Ovary (tissue), 9 donors: ENCODE results near the gene HDGFL2. TPM values are rescaled to one million over a fixed set of nuclear protein-coding genes. Genes with fewer than 3 reads are reported as not detected.
"Not testable (repeated sequence)": the region's sequence is repeated elsewhere in the genome, so short reads cannot be mapped to it uniquely, and the experiment has no call there.

Source experiments
- DNase-seq, 5 donors: peaks; one replicate each; pipeline ENCODE4 v3.0.0-alpha.2; 2019 to 2020
- H3K27ac ChIP-seq, 2 donors: fragments of 200-600 bp; one replicate each; pipeline versions ENCODE4 v1.5.1 to v1.8.0; 2019 to 2022
- H3K27me3 ChIP-seq: fragments of 200-600 bp; one replicate; pipeline ENCODE4 v1.8.0; 2022
- H3K36me3 ChIP-seq: fragments of 200-600 bp; sonication (generic); one replicate; pipeline ENCODE4 v1.5.1; 2019
- H3K4me1 ChIP-seq: one replicate; pipeline ENCODE4 v1.8.1; 2013; ENCODE audit warnings: mild to moderate bottlenecking, moderate library complexity; ENCODE audit not compliant: insufficient read depth
- H3K4me3 ChIP-seq: fragments of 200-600 bp; sonication (generic); one replicate; pipeline ENCODE4 v1.5.1; 2017
- H3K9me3 ChIP-seq, 2 donors: fragments of 200-600 bp in 1 of 2; sonication (generic) in 1 of 2; one replicate each; pipeline versions ENCODE4 v1.5.1 to v1.8.1; 2013 to 2019; ENCODE audit warnings: mild to moderate bottlenecking in 1 of 2, moderate library complexity in 1 of 2
- EP300 ChIP-seq: sonication (generic); formaldehyde crosslinking; IDR thresholded peaks from one replicate; pipeline ENCODE4 v1.6.1; 2017; ENCODE audit warnings: antibody characterized with exemption
- POLR2A ChIP-seq: fragments of 450-650 bp; IDR thresholded peaks from one replicate; pipeline ENCODE4 v1.6.1; 2017; ENCODE audit warnings: antibody characterized with exemption, mild to moderate bottlenecking, moderate library complexity
- WGBS, 3 donors: extraction: QIAGEN DNeasy Blood & Tissue Kit in 1 of 3; methylation state at CpG; one replicate each; pipeline versions ENCODE4 v1.1.5 to v1.1.7; 2013 to 2017; 5-methylcytosine and 5-hydroxymethylcytosine counted together
- intact Hi-C, 4 donors: fragments of 100-400 bp; cut with DNase I; formaldehyde crosslinking; loops; one replicate each; pipeline versions ENCODE4 v1.11.0 to v1.15.1; 2022 to 2023
- polyA plus RNA-seq, 2 donors: library from polyadenylated mRNA; stranded (reverse); fragments of 200-250 nt in 1 of 2; fragments of 350-450 nt in 1 of 2; fragmentation: Illumina TruSeq in 1 of 2; extraction: RNeasy Lipid Tissue Mini Kit (QIAGEN cat#74804) in 1 of 2; gene quantifications; one replicate each; pipeline ENCODE4 v1.2.3, GENCODE V29; 2013 to 2014
- total RNA-seq, 7 donors: library from RNA; depleted of rRNA in 2 of 7; stranded (reverse); fragments of >200 nt in 2 of 7; fragmentation: NEBNext Ultra II Directional in 3 of 7; extraction: Animal tissue kit (Norgen Biotek cat#: 25700) in 3 of 7; gene quantifications; one replicate each; pipeline versions ENCODE4 v1.1.0 to v1.2.4, GENCODE V29; 2016 to 2023
- TF ChIP-seq, protein P1 (sequence below), 3 donors: fragments of 450-650 bp in 2 of 3; fragments of 200-600 bp in 1 of 3; IDR thresholded peaks; one replicate each; pipeline versions ENCODE4 v1.5.1 to v1.8.0; 2016 to 2022; ENCODE audit warnings: antibody characterized with exemption in 3 of 3, mild to moderate bottlenecking in 1 of 3
- donor health status: DM: no; HTN: no; CAD: no; lungs with moderate emphysema.
- donor health status: DM: no; HTN: no; CAD: no.
- donor health status: Bipolar disorder and iron deficiency.
- donor health status: DM: yes; HTN: yes; CAD: no.
- donor health status: DM: no; HTN: no; CAD: no.
- donor health status: DM: yes; HTN: yes; CAD: no.

Gene HDGFL2
- total and polyA plus RNA-seq, 9 donors, result 28.5 to 77.2 (median 63.0) TPM

DNA sequence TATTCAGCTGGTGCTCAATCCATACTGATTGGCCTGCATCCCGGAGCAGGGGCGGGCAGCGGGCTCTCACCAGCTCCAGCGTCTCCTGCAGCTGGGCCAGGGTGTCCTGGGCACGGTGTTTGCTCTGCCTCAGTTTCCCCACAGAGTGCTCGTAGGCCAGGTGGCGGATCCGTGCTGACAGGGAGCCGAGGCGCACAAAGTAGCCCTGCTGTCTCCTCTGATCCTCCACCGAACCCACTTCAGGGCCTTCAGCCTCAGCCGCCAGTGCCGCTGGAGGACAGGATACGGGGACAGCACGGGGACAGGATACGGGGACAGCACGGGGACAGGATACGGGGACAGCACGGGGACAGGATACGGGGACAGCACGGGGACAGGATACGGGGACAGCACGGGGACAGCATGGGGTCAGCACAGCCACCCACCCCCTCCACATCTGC, 53.5 kb downstream of the HDGFL2 start:
- TF ChIP-seq EP300 (no peak), POLR2A (no peak)
- TF ChIP-seq, protein P1, sequence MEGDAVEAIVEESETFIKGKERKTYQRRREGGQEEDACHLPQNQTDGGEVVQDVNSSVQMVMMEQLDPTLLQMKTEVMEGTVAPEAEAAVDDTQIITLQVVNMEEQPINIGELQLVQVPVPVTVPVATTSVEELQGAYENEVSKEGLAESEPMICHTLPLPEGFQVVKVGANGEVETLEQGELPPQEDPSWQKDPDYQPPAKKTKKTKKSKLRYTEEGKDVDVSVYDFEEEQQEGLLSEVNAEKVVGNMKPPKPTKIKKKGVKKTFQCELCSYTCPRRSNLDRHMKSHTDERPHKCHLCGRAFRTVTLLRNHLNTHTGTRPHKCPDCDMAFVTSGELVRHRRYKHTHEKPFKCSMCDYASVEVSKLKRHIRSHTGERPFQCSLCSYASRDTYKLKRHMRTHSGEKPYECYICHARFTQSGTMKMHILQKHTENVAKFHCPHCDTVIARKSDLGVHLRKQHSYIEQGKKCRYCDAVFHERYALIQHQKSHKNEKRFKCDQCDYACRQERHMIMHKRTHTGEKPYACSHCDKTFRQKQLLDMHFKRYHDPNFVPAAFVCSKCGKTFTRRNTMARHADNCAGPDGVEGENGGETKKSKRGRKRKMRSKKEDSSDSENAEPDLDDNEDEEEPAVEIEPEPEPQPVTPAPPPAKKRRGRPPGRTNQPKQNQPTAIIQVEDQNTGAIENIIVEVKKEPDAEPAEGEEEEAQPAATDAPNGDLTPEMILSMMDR (IDR thresholded peaks at IDR 0.05), result no peak
- Histone ChIP-seq H3K4me3 (no peak overlapping the region), H3K9me3 (no peaks in the 10 kb centered on the region), H3K27me3 (no peaks in the 10 kb centered on the region), H3K27ac (no peak overlapping the region), H3K36me3 (no peaks in the 10 kb centered on the region), H3K4me1 (peaks cover 3% of the 10 kb centered on the region)
- intact Hi-C loops, result no loop called here
- no peak for DNase-seq
- WGBS, 3 donors, result 73 to 75% (median 73%) methylated on average over 23 of the region's 23 CpGs

GRCh38 chr19:4527377-4527776, 55.3 kb downstream of the HDGFL2 start:
- DNase-seq, intact Hi-C loops, H3K9me3 ChIP-seq, H3K27me3 ChIP-seq, H3K27ac ChIP-seq, H3K4me3 ChIP-seq, H3K4me1 ChIP-seq, H3K36me3 ChIP-seq: not testable (repeated sequence)
- 94% methylated on average over 8 of the region's 8 CpGs for WGBS, 3 donors

GRCh38 chr19:4528843-4529242, 56.7 kb downstream of the HDGFL2 start:
- Histone ChIP-seq H3K4me3 (no peak overlapping the region), H3K27ac (no peak overlapping the region), H3K36me3 (no peaks in the 10 kb centered on the region), H3K27me3 (no peaks in the 10 kb centered on the region), H3K4me1 (peaks cover 6% of the 10 kb centered on the region), H3K9me3 (no peaks in the 10 kb centered on the region)
- intact Hi-C loops, result no loop called here
- no peak for TF ChIP-seq EP300
- no peak for TF ChIP-seq POLR2A
- TF ChIP-seq, protein P1 (IDR thresholded peaks at IDR 0.05), result no peak
- 78 to 81% (median 78%) methylated on average over 15 of the region's 15 CpGs for WGBS, 3 donors
- no peak for DNase-seq

DNA sequence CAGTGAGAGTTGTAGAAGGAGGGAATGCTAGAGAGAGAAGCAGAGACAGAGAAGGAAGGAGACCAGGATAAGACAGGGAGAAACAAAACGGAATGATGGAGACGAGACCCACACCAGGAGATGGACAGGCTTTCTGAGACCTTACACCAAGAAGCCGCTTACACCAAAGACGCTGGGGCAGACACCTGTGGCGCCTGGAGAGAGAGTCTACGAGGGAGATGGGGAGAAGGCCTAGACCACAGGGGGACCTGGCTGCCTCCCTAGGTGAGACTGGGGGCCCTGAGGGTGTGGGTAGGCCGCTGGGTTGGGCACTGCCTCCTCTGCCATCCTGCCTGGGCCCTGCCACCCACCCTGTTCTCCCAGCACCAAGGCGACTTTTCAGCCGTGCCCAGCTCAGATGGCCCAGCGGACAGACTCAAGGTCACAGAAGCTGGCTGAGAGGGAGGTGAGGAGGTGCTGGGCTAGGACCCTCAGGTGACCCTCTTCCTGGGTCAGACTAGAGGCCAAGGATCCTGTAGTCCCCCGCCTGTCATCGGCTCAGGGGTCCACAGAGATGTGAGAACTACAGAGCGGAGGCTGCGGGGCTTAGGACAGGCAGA, 57.9 kb downstream of the HDGFL2 start:
- 84 to 85% (median 84%) methylated on average over 14 of the region's 14 CpGs for WGBS, 3 donors
- Histone ChIP-seq H3K27ac (no peak overlapping the region), H3K4me3 (no peak overlapping the region), H3K9me3 (no peaks in the 10 kb centered on the region), H3K36me3 (no peaks in the 10 kb centered on the region), H3K4me1 (peaks cover 9% of the 10 kb centered on the region), H3K27me3 (no peaks in the 10 kb centered on the region)
- TF ChIP-seq POLR2A (no peak), EP300 (no peak)
- TF ChIP-seq, protein P1 (IDR thresholded peaks at IDR 0.05), result no peak
- intact Hi-C loops, result no loop called here
- DNase-seq, result no peak

DNA sequence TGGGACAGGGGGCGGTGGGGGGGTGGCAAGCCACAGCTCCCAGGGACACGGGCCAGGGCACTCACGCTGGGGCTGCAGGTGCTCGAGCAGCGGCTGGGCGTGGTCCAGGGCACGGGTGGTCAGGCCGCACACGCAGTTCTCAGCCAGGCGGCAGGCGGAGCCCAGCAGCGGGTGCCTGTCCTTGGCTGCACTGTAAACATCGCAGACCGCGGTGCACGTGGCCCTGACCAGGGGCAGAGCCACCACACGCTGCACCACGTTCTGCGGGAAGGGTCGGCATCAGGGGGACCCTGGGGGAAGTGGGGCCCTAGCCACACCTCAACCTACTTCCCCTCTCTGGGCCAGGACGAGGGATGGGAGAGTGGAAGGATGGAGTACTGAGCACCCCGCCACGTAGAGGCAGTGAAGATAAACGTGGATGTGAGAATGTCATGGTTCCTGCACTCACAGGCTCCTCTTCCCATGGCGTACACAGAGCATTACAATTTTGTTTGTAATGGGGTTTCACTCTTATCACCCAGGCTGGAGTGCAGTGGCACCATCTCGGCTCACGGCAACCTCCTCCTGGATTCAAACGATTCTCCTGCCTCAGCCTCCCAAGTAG, 59.6 kb downstream of the HDGFL2 start:
- WGBS, 3 donors, result 14 to 36% (median 20%) methylated on average over 25 to 28 of the region's 28 CpGs
- DNase-seq, result peak in 3 of 5 donors; percentile 52 to 73 (median 59)
- intact Hi-C loops, result no loop called here
- H3K4me3 ChIP-seq, result no peak overlapping the region
- TF ChIP-seq, protein P1 (IDR thresholded peaks at IDR 0.05), result no peak
- TF ChIP-seq POLR2A (no peak), EP300 (no peak)
- H3K27me3 ChIP-seq, result no peaks in the 10 kb centered on the region
- no peaks in the 10 kb centered on the region for H3K9me3 ChIP-seq
- H3K4me1 ChIP-seq, result peaks cover 14% of the 10 kb centered on the region
- no peaks in the 10 kb centered on the region for H3K36me3 ChIP-seq
- peak overlapping the region in 1 of 2 donors; percentile 39 for H3K27ac ChIP-seq
